ENCODE data around the gene DDX4.
"Not testable (repeated sequence)": the region's sequence is repeated elsewhere in the genome, so short reads cannot be mapped to it uniquely, and the experiment has no call there.

The DDX4 gene

GRCh38 chr5:55750499-55750898, 12.6 kb downstream of the DDX4 start:
- peaks cover 6% of the 10 kb centered on the region for H3K27me3 Mint-ChIP-seq
- H3K4me1 Mint-ChIP-seq = no peaks in the 10 kb centered on the region
- H3K36me3 Mint-ChIP-seq (ENCODE audit: low read depth) = no peaks in the 10 kb centered on the region
- no peak for DNase-seq
- no peak for ATAC-seq
- H3K4me3 Mint-ChIP-seq = no peak overlapping the region
- no peaks in the 10 kb centered on the region for H3K9me3 Mint-ChIP-seq
- H3K27ac Mint-ChIP-seq = no peak overlapping the region

GRCh38 chr5:55758231-55758630, 20.4 kb downstream of the DDX4 start:
- ATAC-seq = peak; percentile 52
- Mint-ChIP-seq H3K27ac (no peak overlapping the region), H3K27me3 (peaks cover 28% of the 10 kb centered on the region), H3K9me3 (no peaks in the 10 kb centered on the region), H3K36me3 (ENCODE audit: low read depth) (no peaks in the 10 kb centered on the region), H3K4me3 (no peak overlapping the region), H3K4me1 (peaks cover 7% of the 10 kb centered on the region)
- no peak for DNase-seq

GRCh38 chr5:55758714-55759113, 20.9 kb downstream of the DDX4 start:
- no peak for ATAC-seq
- H3K36me3 Mint-ChIP-seq (ENCODE audit: low read depth) = no peaks in the 10 kb centered on the region
- no peak overlapping the region for H3K27ac Mint-ChIP-seq
- H3K4me3 Mint-ChIP-seq = no peak overlapping the region
- no peaks in the 10 kb centered on the region for H3K9me3 Mint-ChIP-seq
- peaks cover 28% of the 10 kb centered on the region for H3K27me3 Mint-ChIP-seq
- DNase-seq = no peak
- peaks cover 11% of the 10 kb centered on the region for H3K4me1 Mint-ChIP-seq

GRCh38 chr5:55761721-55762120, 23.9 kb downstream of the DDX4 start:
- not testable (repeated sequence) for DNase-seq; H3K4me3 Mint-ChIP-seq; H3K27ac Mint-ChIP-seq; ATAC-seq; H3K36me3 Mint-ChIP-seq (ENCODE audit: low read depth); H3K9me3 Mint-ChIP-seq
- peaks cover 20% of the 10 kb centered on the region for H3K4me1 Mint-ChIP-seq
- H3K27me3 Mint-ChIP-seq = peaks cover 20% of the 10 kb centered on the region

- no peak overlapping the region for H3K4me3 Mint-ChIP-seq
- peaks cover 14% of the 10 kb centered on the region for H3K4me1 Mint-ChIP-seq
- peaks cover 15% of the 10 kb centered on the region for H3K27me3 Mint-ChIP-seq
- no peak overlapping the region for H3K27ac Mint-ChIP-seq
- no peak for DNase-seq
- no peaks in the 10 kb centered on the region for H3K36me3 Mint-ChIP-seq (ENCODE audit: low read depth)
- ATAC-seq = no peak
- no peaks in the 10 kb centered on the region for H3K9me3 Mint-ChIP-seq
Measured at GRCh38 chr5:55763746-55764420, 26.0 kb downstream of the DDX4 start.

GRCh38 chr5:55768279-55768678, 30.4 kb downstream of the DDX4 start:
- Mint-ChIP-seq H3K4me3 (no peak overlapping the region), H3K27ac (no peak overlapping the region), H3K36me3 (ENCODE audit: low read depth) (peaks cover 2% of the 10 kb centered on the region), H3K4me1 (peaks cover 29% of the 10 kb centered on the region), H3K9me3 (no peaks in the 10 kb centered on the region), H3K27me3 (peaks cover 2% of the 10 kb centered on the region)
- ATAC-seq (no peak), DNase-seq (no peak)

- ATAC-seq = peak; percentile 92
- H3K4me3 Mint-ChIP-seq = no peak overlapping the region
Measured at GRCh38 chr5:55771175-55771655, 33.4 kb downstream of the DDX4 start.

GRCh38 chr5:55773057-55773456, 35.2 kb downstream of the DDX4 start:
- H3K9me3 Mint-ChIP-seq = no peaks in the 10 kb centered on the region
- H3K27ac Mint-ChIP-seq = no peak overlapping the region
- H3K36me3 Mint-ChIP-seq (ENCODE audit: low read depth) = peaks cover 2% of the 10 kb centered on the region
- no peak overlapping the region for H3K4me3 Mint-ChIP-seq
- DNase-seq (no peak), ATAC-seq (no peak)
- peaks cover 18% of the 10 kb centered on the region for H3K27me3 Mint-ChIP-seq
- peaks cover 16% of the 10 kb centered on the region for H3K4me1 Mint-ChIP-seq

More at GRCh38 chr5:55771175-55771655, 33.4 kb downstream of the DDX4 start:
- Mint-ChIP-seq H3K9me3 (no peaks in the 10 kb centered on the region), H3K27ac (no peak overlapping the region), H3K4me1 (peaks cover 16% of the 10 kb centered on the region), H3K36me3 (ENCODE audit: low read depth) (peaks cover 2% of the 10 kb centered on the region), H3K27me3 (peaks cover 10% of the 10 kb centered on the region)
- no peak for DNase-seq

- no peaks in the 10 kb centered on the region for H3K9me3 Mint-ChIP-seq
- peaks cover 19% of the 10 kb centered on the region for H3K27me3 Mint-ChIP-seq
- H3K4me3 Mint-ChIP-seq = no peak overlapping the region
- no peaks in the 10 kb centered on the region for H3K36me3 Mint-ChIP-seq (ENCODE audit: low read depth)
- DNase-seq (no peak), ATAC-seq (no peak)
- H3K27ac Mint-ChIP-seq = no peak overlapping the region
- no peaks in the 10 kb centered on the region for H3K4me1 Mint-ChIP-seq
Measured at GRCh38 chr5:55777332-55777731, 39.5 kb downstream of the DDX4 start.

- no peaks in the 10 kb centered on the region for H3K9me3 Mint-ChIP-seq
- H3K36me3 Mint-ChIP-seq (ENCODE audit: low read depth) = no peaks in the 10 kb centered on the region
- no peak for DNase-seq
- no peak for ATAC-seq
- no peak overlapping the region for H3K27ac Mint-ChIP-seq
- no peaks in the 10 kb centered on the region for H3K4me1 Mint-ChIP-seq
- H3K4me3 Mint-ChIP-seq = no peak overlapping the region
- H3K27me3 Mint-ChIP-seq = no peaks in the 10 kb centered on the region
Measured at GRCh38 chr5:55800924-55801323, 63.1 kb downstream of the DDX4 start.

- H3K36me3 Mint-ChIP-seq (ENCODE audit: low read depth); DNase-seq; H3K27me3 Mint-ChIP-seq; ATAC-seq; H3K27ac Mint-ChIP-seq; H3K4me1 Mint-ChIP-seq; H3K4me3 Mint-ChIP-seq: not testable (repeated sequence)
- peaks cover 12% of the 10 kb centered on the region for H3K9me3 Mint-ChIP-seq
Measured at GRCh38 chr5:55808814-55809213, 71.0 kb downstream of the DDX4 start.

- not testable (repeated sequence) for DNase-seq
Measured at GRCh38 chr5:55815939-55816338, 78.1 kb downstream of the DDX4 start.

GRCh38 chr5:55816342-55816741, 78.5 kb downstream of the DDX4 start:
- no peaks in the 10 kb centered on the region for H3K9me3 Mint-ChIP-seq

More at GRCh38 chr5:55815939-55816338, 78.1 kb downstream of the DDX4 start:
- ATAC-seq; H3K27ac Mint-ChIP-seq; H3K36me3 Mint-ChIP-seq (ENCODE audit: low read depth); H3K9me3 Mint-ChIP-seq; H3K4me3 Mint-ChIP-seq; H3K4me1 Mint-ChIP-seq: not testable (repeated sequence)
- peaks cover 28% of the 10 kb centered on the region for H3K27me3 Mint-ChIP-seq

GRCh38 chr5:55817030-55817429, 79.2 kb downstream of the DDX4 start:
- no peak overlapping the region for H3K4me3 Mint-ChIP-seq
- peaks cover 38% of the 10 kb centered on the region for H3K27me3 Mint-ChIP-seq
- H3K36me3 Mint-ChIP-seq (ENCODE audit: low read depth) = no peaks in the 10 kb centered on the region
- no peaks in the 10 kb centered on the region for H3K9me3 Mint-ChIP-seq
- no peak overlapping the region for H3K27ac Mint-ChIP-seq
- H3K4me1 Mint-ChIP-seq = peaks cover 4% of the 10 kb centered on the region
- DNase-seq = no peak
- no peak for ATAC-seq

More at GRCh38 chr5:55816342-55816741, 78.5 kb downstream of the DDX4 start:
- Mint-ChIP-seq H3K36me3 (ENCODE audit: low read depth) (no peaks in the 10 kb centered on the region), H3K4me1 (peaks cover 2% of the 10 kb centered on the region), H3K27ac (no peak overlapping the region), H3K4me3 (no peak overlapping the region), H3K27me3 (peaks cover 32% of the 10 kb centered on the region)
- DNase-seq (no peak), ATAC-seq (no peak)

GRCh38 chr5:55820488-55820887, 82.6 kb downstream of the DDX4 start:
- H3K36me3 Mint-ChIP-seq (ENCODE audit: low read depth) = no peaks in the 10 kb centered on the region
- DNase-seq (no peak), ATAC-seq (no peak)
- peaks cover 10% of the 10 kb centered on the region for H3K4me1 Mint-ChIP-seq
- peaks cover 66% of the 10 kb centered on the region for H3K27me3 Mint-ChIP-seq
- no peaks in the 10 kb centered on the region for H3K9me3 Mint-ChIP-seq
- no peak overlapping the region for H3K27ac Mint-ChIP-seq
- no peak overlapping the region for H3K4me3 Mint-ChIP-seq
